WTC11 (cell line): Measurements from ENCODE around the gene CD3E. TPM values are rescaled to one million over a fixed set of nuclear protein-coding genes. Genes with fewer than 3 reads are reported as not detected.

Experiments
- ATAC-seq: fragments of 200-7000 bp; cut with Tn5 transposase; 2 replicates; pipeline ENCODE4 v1.10.0; 2021; ENCODE audit warnings: mild to moderate bottlenecking, moderate library complexity
- CTCF ChIA-PET: fragments of 300-600 bp; sonication (Branson Sonifier 250); formaldehyde crosslinking; loops from one replicate; lab custom pipeline; 2021; ENCODE audit warnings: antibody characterized with exemption; lab: Charles Lee
- POLR2A ChIA-PET: fragments of 350-600 bp; sonication (Branson Sonifier 250); formaldehyde crosslinking; loops from one replicate; lab custom pipeline; 2021; ENCODE audit warnings: antibody characterized with exemption; lab: Charles Lee
- DNase-seq: peaks from one replicate; pipeline ENCODE4 v3.0.0; 2021; ENCODE audit warnings: low spot score
- H3K27ac Mint-ChIP-seq: 2 replicates; pipeline ENCODE4 v1.8.0; 2021; ENCODE audit warnings: mixed read lengths
- H3K27me3 Mint-ChIP-seq: 2 replicates; pipeline ENCODE4 v1.8.0; 2021; ENCODE audit warnings: low read depth, mild to moderate bottlenecking, moderate library complexity, mixed read lengths
- H3K36me3 Mint-ChIP-seq: 2 replicates; pipeline ENCODE4 v1.8.0; 2021; ENCODE audit warnings: mixed read lengths
- H3K4me1 Mint-ChIP-seq: 2 replicates; pipeline ENCODE4 v1.8.0; 2022; ENCODE audit warnings: mixed read lengths
- H3K4me3 Mint-ChIP-seq: 2 replicates; pipeline ENCODE4 v1.8.0; 2021; ENCODE audit warnings: mild to moderate bottlenecking, moderate library complexity, mixed read lengths
- H3K9me3 Mint-ChIP-seq: 2 replicates; pipeline ENCODE4 v1.8.0; 2021; ENCODE audit warnings: mixed read lengths
- AFF4 ChIP-seq: sonication (generic); formaldehyde crosslinking; IDR thresholded peaks from 2 replicates; pipeline ENCODE4 v1.8.1; 2023; ENCODE audit warnings: mild to moderate bottlenecking, missing genetic modification reagents, borderline replicate concordance
- CREB1 ChIP-seq: sonication (generic); formaldehyde crosslinking; IDR thresholded peaks from 2 replicates; pipeline ENCODE4 v1.8.0; 2023; ENCODE audit warnings: mild to moderate bottlenecking, missing genetic modification reagents
- EMX1 ChIP-seq: fragments of 250-450 bp; sonication (Bioruptor Pico); IDR thresholded peaks from 2 replicates; pipeline ENCODE4 v1.8.0; 2021; ENCODE audit warnings: mild to moderate bottlenecking
- PRDM15 ChIP-seq: sonication (generic); formaldehyde crosslinking; IDR thresholded peaks from 2 replicates; pipeline ENCODE4 v1.8.0; 2022; ENCODE audit warnings: missing genetic modification reagents
- SMAD3 ChIP-seq: sonication (generic); formaldehyde crosslinking; IDR thresholded peaks from 2 replicates; pipeline ENCODE4 v1.8.0; 2022; ENCODE audit warnings: missing genetic modification reagents, mild to moderate bottlenecking, borderline replicate concordance
- TP53 ChIP-seq: sonication (generic); formaldehyde crosslinking; IDR thresholded peaks from 2 replicates; pipeline ENCODE4 v1.8.1; 2023; ENCODE audit warnings: mild to moderate bottlenecking, missing genetic modification reagents
- ZBTB43 ChIP-seq: sonication (generic); formaldehyde crosslinking; IDR thresholded peaks from 2 replicates; pipeline ENCODE4 v1.8.1; 2023; ENCODE audit warnings: mild to moderate bottlenecking, missing genetic modification reagents
- ZNF317 ChIP-seq: sonication (generic); formaldehyde crosslinking; IDR thresholded peaks from 2 replicates; pipeline ENCODE4 v1.8.1; 2023; ENCODE audit warnings: low read depth, mild to moderate bottlenecking, moderate library complexity, missing genetic modification reagents, borderline replicate concordance
- ZNF532 ChIP-seq: fragments of 250-450 bp; sonication (Bioruptor Pico); IDR thresholded peaks from 2 replicates; pipeline ENCODE4 v1.9.0; 2021; ENCODE audit warnings: mild to moderate bottlenecking, borderline replicate concordance
- ZNF671 ChIP-seq: fragments of 250-450 bp; sonication (Bioruptor Pico); IDR thresholded peaks from 2 replicates; pipeline ENCODE4 v1.8.0; 2021; ENCODE audit warnings: mild to moderate bottlenecking
- total RNA-seq: library from RNA; stranded (reverse); gene quantifications from 3 replicates; pipeline ENCODE4 v1.2.3, GENCODE V29; 2021

The CD3E gene
- total RNA-seq, 1 experiment from 2014 or later: 1.0 TPM

GRCh38 chr11:118294053-118294452 lies 10.5 kb upstream of the CD3E start:
- peaks cover 25% of the 10 kb centered on the region for H3K27me3 Mint-ChIP-seq

More at GRCh38 chr11:118294053-118294452, 10.5 kb upstream of the CD3E start:
- DNase-seq (no peak), ATAC-seq (no peak)
- no peak for TF ChIP-seq ZBTB43
- no peak for TF ChIP-seq PRDM15
- TF ChIP-seq ZNF671: no peak
- TF ChIP-seq ZNF532 (CRISPR knock-in tag): no peak
- no peak for TF ChIP-seq TP53 (CRISPR knock-in tag)
- TF ChIP-seq EMX1 (CRISPR knock-in tag): no peak
- no peak for TF ChIP-seq AFF4
- no peak for TF ChIP-seq SMAD3 (CRISPR knock-in tag)
- no peak for TF ChIP-seq CREB1
- TF ChIP-seq ZNF317 (CRISPR knock-in tag): no peak
- H3K4me3 Mint-ChIP-seq: no peak overlapping the region
- no peak overlapping the region for H3K27ac Mint-ChIP-seq
- peaks cover 7% of the 10 kb centered on the region; the same call in 1 of the 2 replicates for H3K4me1 Mint-ChIP-seq
- POLR2A ChIA-PET: no interaction called here
- CTCF ChIA-PET: no interaction called here
- peaks cover 3% of the 10 kb centered on the region for H3K9me3 Mint-ChIP-seq
- no peaks in the 10 kb centered on the region for H3K36me3 Mint-ChIP-seq
